Activated CD8-positive, alpha-beta memory T cell treated with anti-CD3 and anti-CD28 coated beads, Interleukin-2, amount 50 U/mL, for 1 hour (primary cell): ENCODE data around the gene DNAJC17.

Experiments used
- DNase-seq: peaks from one replicate; pipeline ENCODE4 v3.0.0-alpha.2; 2020; ENCODE audit errors: extremely low read depth

The DNAJC17 gene

DNA sequence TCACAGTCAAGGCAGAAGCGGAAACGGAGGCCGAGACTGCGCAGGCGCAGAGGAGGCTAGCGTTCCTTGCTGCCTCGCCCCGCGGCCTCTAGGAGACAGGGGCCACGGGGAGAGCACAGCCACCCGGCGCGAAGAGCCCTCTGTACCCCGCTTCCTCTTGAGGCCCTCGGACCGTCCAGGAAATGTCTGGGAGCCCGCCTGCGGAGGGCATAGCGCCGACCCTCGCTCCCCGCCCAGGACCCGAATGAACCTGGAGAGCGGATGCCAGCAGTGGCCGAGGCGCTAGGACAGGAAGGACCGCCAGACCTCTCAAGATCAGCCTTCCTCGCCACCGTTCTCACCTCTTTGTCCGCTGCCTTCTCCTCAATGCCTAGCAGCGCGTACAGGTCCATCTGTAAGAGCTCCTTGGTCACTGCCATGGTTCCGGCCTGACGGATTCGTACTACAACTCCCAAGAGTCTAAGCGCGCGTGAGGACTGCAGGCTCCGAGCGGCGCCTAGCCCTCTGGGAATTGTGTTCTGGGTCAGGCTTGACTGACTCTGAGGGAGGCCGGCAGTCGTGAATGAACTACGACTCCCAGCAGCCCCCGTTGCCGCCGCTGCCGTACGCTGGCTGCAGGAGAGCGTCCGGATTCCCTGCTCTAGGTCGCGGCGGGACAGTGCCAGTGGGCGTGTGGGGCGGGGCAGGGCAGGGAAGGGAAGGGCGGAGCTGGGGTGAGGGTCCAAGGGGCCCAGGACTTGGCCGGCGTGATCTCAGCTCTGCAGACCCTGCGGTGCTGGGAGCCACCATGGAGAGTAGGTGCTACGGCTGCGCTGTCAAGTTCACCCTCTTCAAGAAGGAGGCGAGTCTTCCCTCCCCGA is at the start of gene DNAJC17, which contains the start of gene ZFYVE19:
DNAJC17 (minus strand) TSS at position 446 of the 860 bp plus-strand sequence; CDS start at position 419, 27 bp downstream.
ZFYVE19 (plus strand) TSS at position 62 of the 860 bp plus-strand sequence; CDS start at position 563, 501 bp downstream.
- peak; percentile 85 for DNase-seq

GRCh38 chr15:40856746-40857145 is 49.5 kb upstream of the DNAJC17 start:
- DNase-seq = no peak

DNA sequence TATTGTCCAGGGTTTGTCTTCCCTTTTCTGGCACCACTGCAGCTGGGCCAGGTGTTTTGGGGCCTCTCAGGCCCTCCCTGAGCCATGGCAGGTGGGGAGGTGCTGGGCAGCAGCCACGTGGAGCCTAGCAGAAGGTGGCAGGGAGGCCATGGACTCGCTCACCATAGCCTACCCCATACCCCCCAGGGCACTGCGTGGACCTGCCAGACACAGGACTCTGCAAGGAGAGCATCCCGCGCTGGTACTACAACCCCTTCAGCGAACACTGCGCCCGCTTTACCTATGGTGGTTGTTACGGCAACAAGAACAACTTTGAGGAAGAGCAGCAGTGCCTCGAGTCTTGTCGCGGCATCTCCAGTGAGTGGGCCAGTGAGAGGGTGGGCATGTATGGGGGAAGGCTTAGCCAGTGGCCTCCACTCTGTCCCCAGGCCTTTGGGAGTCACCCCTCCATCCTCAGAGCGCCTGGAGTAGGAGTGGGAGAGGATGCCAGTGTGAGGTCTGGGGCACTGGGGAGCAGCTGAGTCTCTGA is 48.5 kb upstream of the DNAJC17 start:
- DNase-seq = no peak

DNA sequence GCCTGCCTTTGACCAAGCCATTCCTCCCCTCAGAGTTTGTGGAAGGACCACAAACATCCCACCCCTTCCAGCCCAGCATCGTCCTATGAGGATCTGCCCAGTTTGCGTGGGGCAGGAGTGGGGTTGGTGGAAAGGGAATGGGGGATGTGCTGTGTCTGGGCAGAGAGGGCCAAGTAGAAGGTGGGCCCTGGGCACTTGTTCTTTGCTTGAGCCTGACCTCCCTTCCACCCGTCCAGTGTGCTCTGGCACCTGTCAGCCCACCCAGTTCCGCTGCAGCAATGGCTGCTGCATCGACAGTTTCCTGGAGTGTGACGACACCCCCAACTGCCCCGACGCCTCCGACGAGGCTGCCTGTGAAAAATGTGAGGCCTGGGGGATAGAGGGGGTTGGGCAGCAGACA is 46.9 kb upstream of the DNAJC17 start:
- no peak for DNase-seq

DNA sequence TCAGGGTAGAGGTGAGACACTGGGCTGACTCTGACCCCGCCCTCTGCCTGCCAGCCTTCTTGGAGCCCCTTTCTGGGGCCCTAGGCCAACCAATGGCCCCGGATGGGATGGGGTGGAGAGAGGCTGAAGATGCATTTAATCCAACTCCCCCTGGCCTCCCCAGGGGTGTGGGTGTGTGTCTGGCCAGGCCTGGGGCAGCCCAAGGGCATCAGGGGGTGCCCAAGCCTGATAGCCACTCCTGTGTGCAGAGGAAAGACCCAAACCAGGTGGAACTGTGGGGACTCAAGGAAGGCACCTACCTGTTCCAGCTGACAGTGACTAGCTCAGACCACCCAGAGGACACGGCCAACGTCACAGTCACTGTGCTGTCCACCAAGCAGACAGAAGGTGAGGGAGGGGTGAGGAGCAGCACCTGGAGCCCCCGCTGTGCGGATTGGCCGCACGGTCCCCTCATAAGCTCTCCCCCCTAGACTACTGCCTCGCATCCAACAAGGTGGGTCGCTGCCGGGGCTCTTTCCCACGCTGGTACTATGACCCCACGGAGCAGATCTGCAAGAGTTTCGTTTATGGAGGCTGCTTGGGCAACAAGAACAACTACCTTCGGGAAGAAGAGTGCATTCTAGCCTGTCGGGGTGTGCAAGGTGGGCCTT is 46.1 kb upstream of the DNAJC17 start:
- no peak for DNase-seq

DNA sequence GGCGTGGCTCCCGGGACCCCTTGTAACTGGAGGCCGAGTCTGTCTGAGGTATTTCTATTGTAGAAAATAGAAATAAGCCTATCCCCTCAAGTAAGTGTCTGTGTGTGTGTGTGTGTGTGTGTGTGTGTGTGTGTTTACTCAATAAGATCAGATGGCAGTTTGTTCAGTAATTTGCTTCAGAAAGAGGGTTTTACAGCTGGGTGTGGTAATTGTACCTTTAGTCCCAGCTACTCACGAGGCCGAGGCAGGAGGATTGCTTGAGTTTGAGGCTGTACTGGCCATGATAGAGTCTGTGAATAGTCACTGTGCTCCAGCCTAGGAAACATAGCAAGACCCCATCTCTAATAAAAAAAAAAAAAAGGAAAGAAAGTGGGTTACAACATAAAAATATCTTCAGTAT is 45.3 kb upstream of the DNAJC17 start:
- DNase-seq = no peak

- DNase-seq = no peak
Measured at GRCh38 chr15:40850576-40851112, 43.4 kb upstream of the DNAJC17 start.

GRCh38 chr15:40847223-40847961 is 40.1 kb upstream of the DNAJC17 start:
- DNase-seq = no peak

DNA sequence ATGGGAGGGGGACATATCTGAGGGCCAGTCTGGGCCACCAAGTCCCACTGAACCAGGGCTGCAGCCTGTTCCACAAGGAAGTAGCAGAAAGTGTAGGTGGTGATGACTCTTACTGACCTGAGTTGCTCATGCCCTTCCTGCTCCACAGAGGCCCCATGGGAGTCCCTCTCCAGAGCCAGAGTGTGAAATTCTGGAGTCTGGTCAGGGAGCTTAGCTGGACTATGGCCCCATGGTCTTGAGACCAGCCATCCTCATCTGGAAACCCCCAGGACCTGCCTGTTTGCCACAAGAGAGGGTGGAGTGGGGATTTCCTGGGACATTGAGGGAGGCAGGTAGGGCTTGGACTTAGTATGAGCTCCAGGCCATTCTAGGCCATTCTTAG is 39.6 kb upstream of the DNAJC17 start:
- no peak for DNase-seq

- no peak for DNase-seq
Measured at GRCh38 chr15:40845511-40846284, 38.4 kb upstream of the DNAJC17 start.

DNA sequence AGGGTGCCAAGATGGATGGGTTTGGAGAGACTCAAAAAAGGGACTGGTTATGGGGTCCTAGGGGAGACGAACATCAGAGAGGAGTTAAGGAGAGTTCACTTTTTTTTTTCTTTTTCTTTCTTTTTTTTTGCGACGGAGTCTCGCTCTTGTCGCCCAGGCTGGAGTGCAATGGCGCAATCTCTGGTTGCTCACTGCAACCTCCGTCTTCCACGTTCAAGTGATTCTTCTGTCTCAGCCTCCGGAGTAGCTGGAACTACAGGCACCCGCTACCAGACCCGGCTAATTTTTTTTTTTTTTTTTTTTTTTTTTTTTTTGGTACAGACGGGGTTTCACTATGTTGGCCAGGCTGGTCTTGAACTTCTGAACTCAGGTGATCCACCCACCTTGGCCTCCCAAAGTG is 37.8 kb upstream of the DNAJC17 start:
- no peak for DNase-seq

DNA sequence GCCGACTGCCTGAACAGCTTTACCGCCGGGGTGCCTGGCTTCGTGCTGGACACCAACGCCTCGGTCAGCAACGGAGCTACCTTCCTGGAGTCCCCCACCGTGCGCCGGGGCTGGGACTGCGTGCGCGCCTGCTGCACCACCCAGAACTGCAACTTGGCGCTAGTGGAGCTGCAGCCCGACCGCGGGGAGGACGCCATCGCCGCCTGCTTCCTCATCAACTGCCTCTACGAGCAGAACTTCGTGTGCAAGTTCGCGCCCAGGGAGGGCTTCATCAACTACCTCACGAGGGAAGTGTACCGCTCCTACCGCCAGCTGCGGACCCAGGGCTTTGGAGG is 37.4 kb upstream of the DNAJC17 start:
- DNase-seq = no peak

DNA sequence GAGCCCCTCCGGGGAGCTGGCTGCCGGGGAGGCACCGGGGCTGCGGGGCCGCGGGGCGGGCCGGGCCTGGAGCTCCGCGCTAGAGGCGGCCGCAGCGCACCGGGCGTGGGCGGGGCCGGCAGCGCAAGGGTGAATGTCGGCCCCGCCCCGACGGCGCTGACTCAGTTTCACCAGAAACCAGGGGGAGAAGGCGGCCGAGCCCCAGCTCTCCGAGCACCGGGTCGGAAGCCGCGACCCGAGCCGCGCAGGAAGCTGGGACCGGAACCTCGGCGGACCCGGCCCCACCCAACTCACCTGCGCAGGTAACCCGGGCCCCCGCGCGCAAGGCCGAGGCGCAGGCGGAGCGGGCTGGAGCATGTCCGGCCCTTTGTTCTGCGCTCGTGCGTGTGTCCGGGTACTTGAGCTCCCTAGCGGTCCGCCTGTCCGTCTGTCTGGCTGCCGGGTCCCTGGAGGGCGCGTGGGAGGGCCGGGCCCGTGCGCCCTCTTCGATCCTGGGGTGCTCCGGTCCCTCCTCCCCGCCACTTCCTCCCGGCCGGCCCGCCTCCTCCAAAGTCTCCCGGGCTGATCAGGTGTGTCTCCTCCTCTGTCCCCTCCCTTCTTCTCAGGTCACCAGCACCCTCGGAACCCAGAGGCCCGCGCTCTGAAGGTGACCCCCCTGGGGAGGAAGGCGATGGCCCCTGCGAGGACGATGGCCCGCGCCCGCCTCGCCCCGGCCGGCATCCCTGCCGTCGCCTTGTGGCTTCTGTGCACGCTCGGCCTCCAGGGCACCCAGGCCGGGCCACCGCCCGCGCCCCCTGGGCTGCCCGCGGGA is 36.8 kb upstream of the DNAJC17 start, which contains the start of gene SPINT1:
SPINT1 (plus strand) TSS at position 164 of the 811 bp plus-strand sequence; CDS start at position 671, 507 bp downstream.
- DNase-seq = no peak

DNA sequence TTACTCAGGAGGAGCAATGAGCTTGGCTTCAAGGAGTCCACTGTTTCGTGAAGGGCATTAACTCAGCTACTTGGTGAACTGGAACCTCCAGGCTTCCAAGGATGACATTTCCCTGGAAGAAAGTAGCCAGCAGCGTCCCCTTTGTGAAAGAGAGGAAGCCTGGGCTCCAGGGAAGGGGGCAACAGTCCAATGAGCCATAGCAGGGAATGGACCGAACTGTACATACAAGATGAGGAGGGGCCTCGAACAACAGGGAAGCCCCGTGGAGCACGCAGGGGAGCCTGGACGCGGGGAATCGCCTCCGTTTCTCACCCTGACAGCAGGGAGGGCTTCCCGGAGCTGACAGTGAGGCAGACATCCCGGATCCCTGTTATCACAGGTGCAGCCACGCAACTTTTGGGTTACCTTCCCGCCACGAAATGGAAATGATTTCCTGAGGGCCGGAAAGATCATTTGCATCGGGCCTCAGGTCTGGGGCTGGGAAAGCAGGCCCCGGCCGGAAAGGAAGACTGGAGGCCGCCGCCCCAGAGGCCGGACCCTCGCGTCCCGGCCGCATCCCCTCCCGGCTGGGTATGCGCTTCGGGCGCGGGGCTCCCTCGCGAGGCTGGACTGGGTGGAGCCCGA is 36.1 kb upstream of the DNAJC17 start:
- DNase-seq = no peak

GRCh38 chr15:40841741-40842140 is 34.5 kb upstream of the DNAJC17 start:
- no peak for DNase-seq

DNA sequence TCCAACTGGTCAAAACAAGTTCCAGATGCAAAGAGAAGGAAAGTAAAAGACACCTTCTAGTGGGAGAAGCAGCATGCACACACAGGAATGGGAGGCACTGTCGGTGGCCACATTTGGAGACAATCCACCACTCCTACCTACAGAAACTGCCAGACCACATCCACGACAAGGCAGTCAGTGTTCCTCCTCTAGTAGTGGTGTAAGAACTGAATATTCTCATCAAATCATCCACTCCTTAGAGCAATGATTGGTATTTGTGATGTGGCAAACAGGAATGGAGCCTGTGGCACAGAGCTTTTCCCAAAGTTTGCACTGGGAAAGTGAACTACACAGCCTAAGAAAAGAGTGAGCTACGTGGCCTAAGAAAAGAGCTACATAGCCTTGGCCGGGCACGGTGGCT is 31.5 kb upstream of the DNAJC17 start:
- DNase-seq = no peak

DNA sequence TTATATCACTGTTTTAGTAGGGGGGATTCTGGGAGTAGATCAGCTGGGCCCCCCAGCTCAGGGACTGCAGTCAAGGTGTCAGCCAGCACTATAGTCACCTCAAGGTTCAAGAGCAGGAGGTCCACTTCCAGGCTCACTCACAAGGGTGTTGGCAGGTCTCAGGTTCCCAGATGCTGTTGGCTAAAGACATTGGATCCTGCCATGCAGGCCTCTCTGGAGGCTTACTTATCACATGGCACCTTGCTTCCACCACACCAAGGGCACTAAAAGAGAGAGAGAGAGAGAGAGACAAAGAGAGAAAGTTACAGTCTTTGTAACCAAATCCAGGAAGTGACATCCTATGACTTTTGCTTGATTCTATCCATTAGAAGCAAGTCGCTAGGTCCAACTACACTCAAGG is 28.7 kb upstream of the DNAJC17 start:
- no peak for DNase-seq

DNA sequence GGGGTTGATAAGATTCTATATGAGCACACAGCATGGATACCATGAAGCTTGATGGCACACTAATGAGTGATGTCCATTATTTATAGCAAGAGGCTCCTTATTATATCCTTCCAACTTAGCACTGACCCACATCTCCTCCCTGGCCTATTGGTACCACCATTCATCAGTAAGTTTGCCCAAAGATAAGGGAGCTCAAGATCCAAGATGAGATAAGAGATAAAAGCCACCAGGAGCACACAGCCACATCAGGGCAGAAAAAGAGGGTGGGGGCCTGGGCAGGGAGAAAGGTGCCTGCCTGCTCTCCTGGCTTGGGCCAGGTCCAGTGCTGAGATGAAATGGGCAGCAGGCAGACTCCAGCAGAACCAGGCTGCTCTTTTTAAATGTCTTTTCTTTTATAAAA is 25.6 kb upstream of the DNAJC17 start:
- no peak for DNase-seq

DNA sequence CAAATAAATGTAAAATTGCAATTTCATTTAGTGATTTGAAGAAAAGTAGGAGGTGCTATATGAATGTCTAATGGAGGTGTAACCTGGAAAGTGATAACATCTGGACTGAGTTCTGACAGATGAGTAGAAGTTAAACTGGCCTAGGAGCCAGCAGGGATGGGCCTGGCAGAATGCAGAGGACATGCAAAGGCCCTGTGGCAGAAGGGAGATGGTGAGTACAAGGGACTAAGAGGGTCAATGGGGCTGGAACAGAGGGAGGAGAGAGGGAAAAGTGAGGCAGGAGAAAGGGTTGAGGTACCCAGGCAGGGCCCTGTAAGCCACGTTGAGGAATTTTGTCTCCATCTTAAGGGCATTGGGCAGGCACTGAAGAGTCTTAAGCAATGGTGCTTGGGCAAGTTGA is 24.6 kb upstream of the DNAJC17 start:
- DNase-seq = no peak

DNA sequence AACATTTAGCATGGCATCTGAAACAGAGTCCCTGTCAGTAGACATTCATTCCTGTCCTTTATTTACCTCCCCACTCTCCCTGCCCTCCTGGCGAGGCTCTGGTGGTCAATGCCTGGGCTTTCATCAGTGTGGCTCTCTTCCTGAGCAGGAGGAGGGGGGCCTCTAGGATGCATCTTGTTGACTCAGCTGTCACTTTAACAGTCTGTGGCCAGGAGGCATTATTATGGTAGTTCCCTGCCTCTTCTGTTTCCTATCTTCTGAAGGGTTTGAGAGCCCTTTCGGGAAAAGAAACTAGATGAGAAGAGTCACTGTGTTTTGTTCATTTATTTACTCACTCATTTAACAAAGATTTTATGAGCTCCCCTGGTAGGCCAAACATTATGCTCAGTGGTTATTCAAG is 23.6 kb upstream of the DNAJC17 start:
- no peak for DNase-seq
